Islet of Langerhans (tissue), 1 donor: ENCODE data around the gene HELZ.
"Not testable (repeated sequence)": the region's sequence is repeated elsewhere in the genome, so short reads cannot be mapped to it uniquely, and the experiment has no call there.

Experiments used
- FAIRE-seq: peaks from one replicate; lab custom pipeline; 2011; peaks lifted over from hg19 to GRCh38; lab: Jason Lieb, UNC

The HELZ gene

GRCh38 chr17:67143318-67143717 is 101.7 kb downstream of the HELZ start:
- no peak for FAIRE-seq

DNA sequence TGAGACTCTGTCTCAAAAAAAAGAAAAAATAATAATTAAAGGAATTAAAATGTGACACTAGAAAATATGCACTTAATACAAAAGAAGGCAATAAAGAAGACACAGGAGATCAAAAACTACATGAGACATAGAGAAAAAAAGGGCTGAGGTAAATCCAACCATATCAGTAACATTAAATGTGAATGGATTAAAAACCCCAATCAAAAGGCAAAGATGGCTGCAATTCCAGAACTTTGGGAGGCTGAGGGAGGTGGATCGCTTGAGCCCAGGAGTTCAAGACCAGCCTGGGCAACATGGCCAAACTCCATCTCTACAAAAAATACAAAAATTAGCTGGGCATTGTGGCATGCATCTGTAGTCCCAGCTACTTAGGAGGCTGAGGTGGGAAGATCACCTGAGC is 103.0 kb downstream of the HELZ start:
- not testable (repeated sequence) for FAIRE-seq

DNA sequence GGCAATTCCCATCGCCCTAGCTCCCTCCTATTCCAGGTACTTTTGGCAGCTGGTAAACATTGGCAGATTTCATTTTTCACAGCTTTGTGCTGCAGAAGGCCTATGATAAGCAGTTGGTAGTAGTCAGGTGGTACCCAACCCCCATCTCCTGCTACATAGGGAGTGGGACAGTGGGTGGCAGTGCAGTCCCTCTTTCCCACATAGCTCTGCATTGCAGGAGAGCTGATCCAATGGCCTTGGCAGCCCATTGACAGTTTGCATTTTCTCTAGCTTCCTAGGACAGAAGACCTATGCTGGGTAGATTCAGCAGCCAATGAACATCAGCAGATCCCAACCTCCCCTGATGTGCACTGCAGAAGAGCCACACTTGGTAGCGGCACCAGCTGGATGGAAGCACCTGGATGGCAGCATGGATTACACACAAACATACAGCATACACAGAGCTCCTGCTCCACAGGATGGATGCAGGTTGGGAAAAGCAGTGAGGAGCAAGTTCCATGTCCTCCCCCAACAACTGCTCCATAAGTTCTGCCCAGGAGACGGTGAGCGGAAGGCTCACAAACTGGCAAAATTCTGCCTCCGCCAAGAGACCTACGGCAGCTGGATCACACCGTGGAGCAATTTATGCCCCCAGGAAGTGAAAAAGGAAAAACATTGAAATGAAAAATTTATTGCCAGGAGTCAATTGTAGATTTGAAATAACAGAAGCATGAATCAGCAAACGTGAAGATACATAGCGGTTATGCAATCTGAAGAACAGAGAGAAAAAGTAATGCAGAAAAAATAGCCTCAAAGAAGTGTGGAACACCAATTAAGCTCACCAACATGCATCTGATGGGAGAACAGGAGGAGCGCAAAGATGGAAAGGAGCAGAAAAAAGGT is 105.0 kb downstream of the HELZ start:
- FAIRE-seq = no peak

- FAIRE-seq = no peak
Measured at GRCh38 chr17:67139289-67139688, 105.7 kb downstream of the HELZ start.

GRCh38 chr17:67138392-67138791 is 106.6 kb downstream of the HELZ start:
- FAIRE-seq = no peak

DNA sequence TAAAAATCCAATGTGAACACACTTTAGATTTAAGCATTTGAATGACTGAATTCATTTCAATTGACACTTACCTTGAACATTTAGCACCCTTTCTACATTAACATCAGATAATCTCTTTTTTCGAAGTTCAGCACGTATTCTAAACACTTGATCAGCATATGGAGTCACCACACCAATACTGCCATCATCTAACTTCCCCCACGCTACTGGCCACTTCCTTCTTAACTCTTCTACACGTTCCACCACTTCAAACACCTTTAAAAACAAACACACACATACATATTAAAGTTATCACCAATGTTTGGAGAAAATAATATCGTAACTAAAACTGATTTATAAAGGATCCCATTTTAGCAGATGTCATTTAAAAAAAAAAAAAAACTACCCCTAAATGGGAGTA is 107.1 kb downstream of the HELZ start:
- FAIRE-seq = no peak

GRCh38 chr17:67137026-67137370 is 108.0 kb downstream of the HELZ start:
- no peak for FAIRE-seq

- no peak for FAIRE-seq
Measured at GRCh38 chr17:67136191-67137025, 108.6 kb downstream of the HELZ start.

DNA sequence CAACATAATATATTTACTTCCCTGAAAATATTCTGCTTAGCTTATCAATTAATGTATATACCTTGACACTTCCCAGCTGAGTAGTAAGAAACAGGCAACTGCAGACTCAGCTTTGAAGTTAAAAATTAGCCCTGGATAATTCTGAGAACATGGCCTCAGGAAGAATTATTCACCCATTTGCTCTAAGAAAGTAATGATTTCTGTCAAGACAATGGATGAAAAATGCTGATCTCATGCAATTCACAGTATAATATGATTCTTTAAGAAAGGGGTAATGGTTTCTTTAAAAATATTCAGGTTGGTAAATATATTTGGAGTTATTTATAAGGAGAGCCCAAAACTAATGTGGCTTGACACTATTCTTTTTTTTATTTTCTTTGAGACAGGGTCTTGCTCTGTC is 111.8 kb downstream of the HELZ start:
- FAIRE-seq = no peak

DNA sequence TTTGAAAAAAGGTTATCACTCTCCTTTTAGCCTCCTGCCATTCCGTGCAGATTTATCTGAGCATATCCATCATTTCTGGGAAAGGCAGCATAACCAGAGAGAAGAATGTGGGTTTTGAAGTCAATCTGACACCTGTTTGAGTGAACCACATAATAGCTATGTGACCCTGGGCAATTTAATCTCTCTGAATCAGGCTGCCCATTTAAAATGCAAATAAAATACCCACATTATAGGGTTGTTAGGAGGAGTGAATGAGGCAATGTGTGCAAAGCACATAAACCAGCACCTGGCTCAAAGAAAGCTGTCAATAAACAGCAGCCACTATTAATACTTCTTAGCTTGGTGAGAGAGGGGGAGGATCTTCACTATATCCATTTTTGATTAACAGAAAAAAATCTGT is 112.6 kb downstream of the HELZ start:
- no peak for FAIRE-seq

- no peak for FAIRE-seq
Measured at GRCh38 chr17:67130768-67131167, 114.2 kb downstream of the HELZ start.

DNA sequence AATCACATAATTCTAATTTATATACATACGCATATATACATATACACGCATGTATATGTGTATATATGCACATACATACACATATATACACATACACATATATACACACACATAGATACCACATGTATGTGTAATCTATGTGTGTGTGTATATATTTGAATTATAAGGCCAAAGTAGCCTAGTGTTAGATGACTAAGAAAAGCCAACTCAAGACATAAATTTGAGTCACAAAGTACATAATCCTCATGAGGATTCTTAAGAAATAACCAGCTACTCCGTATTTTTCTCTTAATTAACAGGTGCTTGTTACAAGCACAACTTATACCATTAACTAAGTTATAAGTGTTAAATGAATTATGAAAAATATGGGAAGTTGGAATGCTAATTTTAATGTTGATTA is 115.7 kb downstream of the HELZ start:
- FAIRE-seq = no peak

- FAIRE-seq = no peak
Measured at GRCh38 chr17:67128700-67129099, 116.3 kb downstream of the HELZ start.

- FAIRE-seq = no peak
Measured at GRCh38 chr17:67127925-67128324, 117.1 kb downstream of the HELZ start.

GRCh38 chr17:67126983-67127382 is 118.0 kb downstream of the HELZ start:
- no peak for FAIRE-seq

GRCh38 chr17:67126543-67126942 is 118.5 kb downstream of the HELZ start:
- FAIRE-seq = not testable (repeated sequence)

DNA sequence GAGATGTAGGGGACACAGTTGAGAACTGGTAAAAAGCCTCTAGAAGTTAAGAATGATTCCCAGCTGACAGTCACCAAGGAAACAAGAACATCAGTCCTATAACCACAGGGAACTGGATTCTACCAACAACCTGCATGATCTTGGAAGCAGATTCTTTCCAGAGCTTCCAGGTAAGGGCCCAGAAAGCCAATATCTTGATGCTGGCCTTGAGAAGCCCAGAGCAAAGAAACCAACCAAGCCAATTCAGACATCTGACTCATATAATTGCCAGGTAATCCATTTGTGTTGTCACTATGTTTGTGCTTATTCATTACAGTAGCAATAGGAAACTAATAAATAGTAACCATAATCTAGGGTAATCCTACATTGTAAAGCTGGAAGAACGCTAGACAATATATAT is 119.1 kb downstream of the HELZ start:
- FAIRE-seq = no peak

DNA sequence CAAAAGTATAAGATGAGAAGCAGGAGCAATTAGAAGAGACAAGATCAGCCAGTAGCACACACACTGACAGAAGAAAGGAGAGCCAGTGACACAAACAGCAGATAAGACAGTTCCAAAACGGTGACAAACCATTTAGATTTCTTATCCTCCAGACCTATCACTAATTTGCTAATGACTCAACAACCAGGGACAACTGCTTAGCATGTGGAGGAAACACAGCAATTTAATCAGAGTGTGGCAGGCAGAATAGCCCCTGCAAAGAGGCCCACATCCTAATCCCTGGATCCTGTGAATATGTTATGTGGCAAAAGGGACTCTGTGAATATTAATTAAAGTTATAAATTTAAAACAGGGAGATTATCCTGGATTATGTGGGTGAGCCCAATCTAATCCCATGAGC is 119.6 kb downstream of the HELZ start:
- FAIRE-seq = no peak

DNA sequence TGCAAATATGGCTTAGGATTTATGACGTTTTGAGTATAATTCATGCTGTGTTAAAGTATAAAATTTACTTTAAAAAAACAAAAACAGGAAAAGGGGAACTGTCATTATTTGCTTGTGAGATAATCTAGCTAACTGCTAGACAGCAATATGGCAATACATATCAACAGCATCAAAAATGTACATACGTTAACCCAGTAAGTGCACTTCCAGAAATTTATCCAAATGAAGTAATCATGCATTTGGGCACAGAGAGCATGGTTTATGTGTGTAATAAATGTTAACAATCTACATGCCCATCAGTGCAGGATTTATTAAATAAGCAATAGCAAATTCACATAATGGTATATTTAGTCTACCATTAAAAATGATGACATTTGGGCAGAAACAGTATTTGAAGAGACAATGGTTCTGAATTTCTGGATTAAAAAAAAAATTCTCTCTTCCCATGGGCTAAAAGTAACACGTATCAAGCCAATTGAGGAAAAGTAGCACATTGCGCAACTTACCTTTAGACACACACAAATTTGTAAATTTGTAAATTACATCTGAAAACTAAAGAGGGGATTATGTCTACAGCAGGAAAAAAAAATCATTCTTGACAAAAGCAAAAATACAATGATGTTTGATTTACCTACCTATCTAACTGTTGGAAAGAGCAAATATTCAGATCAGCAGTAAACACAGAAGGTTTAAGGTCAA is 120.4 kb downstream of the HELZ start:
- peak; percentile 36 for FAIRE-seq

DNA sequence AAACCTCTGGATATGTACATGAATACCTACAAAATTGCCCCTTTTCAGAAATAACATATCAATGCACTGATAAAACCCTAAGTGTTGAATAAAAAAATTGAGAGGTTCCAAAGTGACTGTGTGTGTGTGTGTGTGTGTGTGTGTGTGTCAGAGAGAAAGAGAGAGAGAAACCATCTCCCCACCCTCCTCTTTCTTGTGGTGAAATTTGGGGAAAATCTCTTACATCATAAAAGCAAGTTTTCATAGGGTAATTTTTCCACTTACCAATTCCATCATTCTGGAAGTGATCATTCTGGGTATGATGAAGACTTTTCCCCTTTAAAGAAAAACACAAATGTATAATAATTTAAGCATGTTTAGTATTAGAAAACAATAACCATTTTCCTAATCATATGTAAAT is 121.3 kb downstream of the HELZ start:
- no peak for FAIRE-seq

DNA sequence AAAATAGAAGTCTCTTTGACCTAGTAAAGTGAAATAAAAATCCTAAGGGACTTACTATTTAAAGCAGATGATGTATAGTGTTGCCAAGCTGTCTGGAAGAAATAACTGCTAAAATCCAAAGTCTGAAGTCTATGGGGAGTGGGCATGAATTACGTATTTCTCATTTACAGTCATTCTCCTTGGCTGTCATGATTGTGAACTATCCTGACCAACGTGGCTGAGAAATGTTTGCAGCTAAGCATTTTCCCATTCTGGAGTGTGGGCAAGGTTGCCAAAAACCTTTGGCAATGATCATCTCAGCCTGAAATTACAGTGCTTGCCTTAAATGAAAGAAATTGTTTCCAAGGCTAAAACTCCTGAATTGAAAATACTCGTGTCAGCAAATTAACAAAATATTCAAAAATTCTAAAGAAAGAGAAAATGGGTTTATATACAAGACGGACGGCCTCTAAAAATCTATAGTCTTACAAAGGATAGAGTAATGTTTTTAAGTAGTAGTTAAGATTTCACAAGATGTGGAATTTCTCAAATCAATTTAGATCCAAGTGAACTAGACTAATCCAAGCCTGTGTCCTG is 123.6 kb downstream of the HELZ start:
- no peak for FAIRE-seq

- no peak for FAIRE-seq
Measured at GRCh38 chr17:67119102-67119501, 125.9 kb downstream of the HELZ start.
